DND-41 (cell line): ENCODE results near the gene CAV1.

Experiments
- ATAC-seq: fragments of 200-7000 bp; cut with Tn5 transposase; 3 replicates; pipeline ENCODE4 v1.9.1; 2021; ENCODE audit warnings: low read depth; ENCODE audit not compliant: insufficient read depth
- DNase-seq: peaks from one replicate; pipeline ENCODE4 v3.0.0-alpha.2; 2020
- H2AFZ ChIP-seq: 2 replicates; pipeline ENCODE4 v1.6.0; 2012; ENCODE audit warnings: low read depth, low read length
- H3K27ac ChIP-seq: 2 replicates; pipeline ENCODE4 v1.5.1; 2012; ENCODE audit warnings: low read length, inconsistent platforms
- H3K27me3 ChIP-seq: fragments of 200-600 bp; sonication (generic); 2 replicates; pipeline ENCODE4 v1.6.0; 2012; ENCODE audit warnings: low read length, mild to moderate bottlenecking, inconsistent platforms; ENCODE audit not compliant: insufficient read depth, poor library complexity
- H3K36me3 ChIP-seq: 2 replicates; pipeline ENCODE4 v1.5.1; 2012; ENCODE audit warnings: low read length, inconsistent platforms; ENCODE audit not compliant: insufficient read depth
- H3K4me1 ChIP-seq: 2 replicates; pipeline ENCODE4 v1.5.1; 2012; ENCODE audit warnings: mild to moderate bottlenecking, low read length; ENCODE audit not compliant: insufficient read depth
- H3K4me2 ChIP-seq: 2 replicates; pipeline ENCODE4 v1.6.0; 2012; ENCODE audit warnings: mild to moderate bottlenecking, moderate library complexity, low read length, inconsistent platforms; ENCODE audit not compliant: insufficient read depth
- H3K4me3 ChIP-seq, 2 experiments: fragments of 200-600 bp in 1 of 2; shearing (Covaris generic) in 1 of 2; 2 replicates each; pipeline ENCODE4 v1.5.1; 2012 to 2016; ENCODE audit warnings: inconsistent platforms in 2 of 2, low read length in 2 of 2, mild to moderate bottlenecking in 2 of 2, low read depth in 1 of 2, moderate library complexity in 1 of 2
- H3K79me2 ChIP-seq: 2 replicates; pipeline ENCODE4 v1.6.0; 2012; ENCODE audit warnings: low read length, inconsistent platforms; ENCODE audit not compliant: insufficient read depth
- H3K9ac ChIP-seq: 2 replicates; pipeline ENCODE4 v1.6.0; 2012; ENCODE audit warnings: low read depth, mild to moderate bottlenecking, inconsistent platforms, low read length, moderate library complexity
- H3K9me3 ChIP-seq: 2 replicates; pipeline ENCODE4 v1.5.1; 2012; ENCODE audit warnings: low read length, moderate library complexity, mild to moderate bottlenecking, inconsistent platforms; ENCODE audit not compliant: insufficient read depth, severe bottlenecking
- H4K20me1 ChIP-seq: 2 replicates; pipeline ENCODE4 v1.6.0; 2012; ENCODE audit warnings: low read length; ENCODE audit not compliant: insufficient read depth
- CTCF ChIP-seq: IDR thresholded peaks from 2 replicates; pipeline ENCODE4 v1.5.1; 2012; ENCODE audit warnings: borderline replicate concordance, low read length, moderate library complexity, mild to moderate bottlenecking; ENCODE audit not compliant: poor library complexity, severe bottlenecking; ENCODE audit errors: extremely low read depth
- EZH2 ChIP-seq: IDR thresholded peaks from 3 replicates; pipeline ENCODE4 v1.6.1; 2012; ENCODE audit warnings: borderline replicate concordance, low read depth, mild to moderate bottlenecking, moderate library complexity, low read length, inconsistent platforms; ENCODE audit not compliant: severe bottlenecking

The CAV1 gene

GRCh38 chr7:116554911-116555310 is 30.1 kb downstream of the CAV1 start:
- no peak overlapping the region for H3K9ac ChIP-seq
- H2AFZ ChIP-seq = no peak overlapping the region
- TF ChIP-seq EZH2 (no peak), CTCF (no peak)
- H3K27me3 ChIP-seq = peaks cover 10% of the 10 kb centered on the region
- H3K36me3 ChIP-seq = no peaks in the 10 kb centered on the region
- H4K20me1 ChIP-seq = no peaks in the 10 kb centered on the region
- ATAC-seq (no peak), DNase-seq (no peak)
- H3K4me2 ChIP-seq = no peak overlapping the region
- H3K4me3 ChIP-seq = no peak overlapping the region
- H3K4me1 ChIP-seq = no peaks in the 10 kb centered on the region
- H3K9me3 ChIP-seq = no peaks in the 10 kb centered on the region
- H3K27ac ChIP-seq = no peak overlapping the region
- H3K79me2 ChIP-seq = no peaks in the 10 kb centered on the region

GRCh38 chr7:116557066-116557585 is 32.3 kb downstream of the CAV1 start:
- peaks cover 10% of the 10 kb centered on the region for H3K27me3 ChIP-seq
- TF ChIP-seq EZH2 = no peak
- TF ChIP-seq CTCF = no peak
- H3K79me2 ChIP-seq = no peaks in the 10 kb centered on the region
- no peak overlapping the region for H3K4me3 ChIP-seq
- ATAC-seq (no peak), DNase-seq (no peak)
- H4K20me1 ChIP-seq = no peaks in the 10 kb centered on the region
- H3K9ac ChIP-seq = no peak overlapping the region
- H2AFZ ChIP-seq = no peak overlapping the region
- H3K36me3 ChIP-seq = no peaks in the 10 kb centered on the region
- H3K4me1 ChIP-seq = no peaks in the 10 kb centered on the region
- no peaks in the 10 kb centered on the region for H3K9me3 ChIP-seq
- no peak overlapping the region for H3K27ac ChIP-seq
- no peak overlapping the region for H3K4me2 ChIP-seq

GRCh38 chr7:116557901-116558300 is 33.1 kb downstream of the CAV1 start:
- no peaks in the 10 kb centered on the region for H3K79me2 ChIP-seq
- no peak overlapping the region for H3K27ac ChIP-seq
- DNase-seq (no peak), ATAC-seq (no peak)
- H3K4me1 ChIP-seq = no peaks in the 10 kb centered on the region
- H3K27me3 ChIP-seq = peaks cover 10% of the 10 kb centered on the region
- H3K4me2 ChIP-seq = no peak overlapping the region
- H2AFZ ChIP-seq = no peak overlapping the region
- H3K9ac ChIP-seq = no peak overlapping the region
- no peak overlapping the region for H3K4me3 ChIP-seq
- no peak for TF ChIP-seq CTCF
- no peak for TF ChIP-seq EZH2
- H4K20me1 ChIP-seq = no peaks in the 10 kb centered on the region
- H3K36me3 ChIP-seq = no peaks in the 10 kb centered on the region
- no peaks in the 10 kb centered on the region for H3K9me3 ChIP-seq
